Neuronal stem cell (in vitro differentiated cells): Measurements from ENCODE around the gene TRIM10.
A peak's percentile ranks its signal among the peaks of the same experiment; 100 is the strongest.
"Not testable (repeated sequence)": the region's sequence is repeated elsewhere in the genome, so short reads cannot be mapped to it uniquely, and the experiment has no call there.

Experiments used
- DNase-seq: peaks from one replicate; pipeline ENCODE4 v3.0.0-alpha.2; 2013; ENCODE audit warnings: low spot score
- H2AFZ ChIP-seq: one replicate; pipeline ENCODE4 v1.6.1; 2013; ENCODE audit warnings: mild to moderate bottlenecking, low read length, inconsistent platforms
- H2AK5ac ChIP-seq: 2 replicates; pipeline ENCODE4 v1.6.1; 2013; ENCODE audit warnings: low read depth, mild to moderate bottlenecking, inconsistent platforms, low read length, moderate library complexity, mixed read lengths
- H2BK120ac ChIP-seq: 2 replicates; pipeline ENCODE4 v1.6.1; 2013; ENCODE audit warnings: low read depth, mild to moderate bottlenecking, inconsistent platforms, low read length, moderate library complexity, mixed read lengths
- H2BK12ac ChIP-seq: one replicate; pipeline ENCODE4 v1.6.1; 2013; ENCODE audit warnings: low read length, inconsistent platforms
- H2BK15ac ChIP-seq: 2 replicates; pipeline ENCODE4 v1.6.1; 2013; ENCODE audit warnings: mild to moderate bottlenecking, low read length, inconsistent platforms, mixed read lengths
- H2BK5ac ChIP-seq: one replicate; pipeline ENCODE4 v1.6.1; 2013; ENCODE audit warnings: inconsistent platforms, mild to moderate bottlenecking, low read length, moderate library complexity
- H3K14ac ChIP-seq: one replicate; pipeline ENCODE4 v1.6.1; 2013; ENCODE audit warnings: low read length, inconsistent platforms
- H3K18ac ChIP-seq: 2 replicates; pipeline ENCODE4 v1.6.1; 2013; ENCODE audit warnings: low read length, inconsistent platforms
- H3K23ac ChIP-seq: 2 replicates; pipeline ENCODE4 v1.6.1; 2013; ENCODE audit warnings: low read depth, mild to moderate bottlenecking, mixed read lengths, low read length, inconsistent platforms; ENCODE audit not compliant: poor library complexity
- H3K27ac ChIP-seq: replicated peaks from 3 replicates; pipeline ENCODE4 v1.5.1; 2013; ENCODE audit warnings: low read length, inconsistent platforms
- H3K27me3 ChIP-seq, 3 experiments: 2 replicates each; pipeline ENCODE4 v1.6.1; 2013; ENCODE audit warnings: low read length in 3 of 3, mild to moderate bottlenecking in 2 of 3, inconsistent platforms in 1 of 3, low read depth in 1 of 3, mixed read lengths in 1 of 3, moderate library complexity in 1 of 3; ENCODE audit not compliant: control insufficient read depth in 3 of 3, insufficient read depth in 3 of 3
- H3K36me3 ChIP-seq, 2 donors: replicated peaks in 1 of 2; 2 replicates each; pipeline ENCODE4 v1.6.1; 2013; ENCODE audit warnings: low read length in 2 of 2; ENCODE audit not compliant: control insufficient read depth in 2 of 2, insufficient read depth in 2 of 2
- H3K4ac ChIP-seq: 2 replicates; pipeline ENCODE4 v1.6.1; 2013; ENCODE audit warnings: inconsistent platforms, mild to moderate bottlenecking, low read length, moderate library complexity
- H3K4me1 ChIP-seq, 2 donors: 1 replicate in 1 of 2; 2 replicates in 1 of 2; pipeline ENCODE4 v1.6.1; 2013; ENCODE audit warnings: low read length in 2 of 2, low read depth in 1 of 2; ENCODE audit not compliant: control insufficient read depth in 2 of 2, insufficient read depth in 1 of 2
- H3K4me2 ChIP-seq: one replicate; pipeline ENCODE4 v1.6.1; 2013; ENCODE audit warnings: mild to moderate bottlenecking, low read length, inconsistent platforms; ENCODE audit not compliant: insufficient read depth, poor library complexity, severe bottlenecking
- H3K4me3 ChIP-seq, 2 donors: 2 replicates each; pipeline ENCODE4 v1.5.1; 2013; ENCODE audit warnings: low read length in 2 of 2, mild to moderate bottlenecking in 2 of 2, inconsistent platforms in 1 of 2, moderate library complexity in 1 of 2
- H3K79me1 ChIP-seq: one replicate; pipeline ENCODE4 v1.6.1; 2013; ENCODE audit warnings: low read depth, mild to moderate bottlenecking, inconsistent platforms, low read length, moderate library complexity
- H3K9ac ChIP-seq: one replicate; pipeline ENCODE4 v1.6.1; 2013; ENCODE audit warnings: mild to moderate bottlenecking, low read depth, low read length, inconsistent platforms; ENCODE audit not compliant: poor library complexity
- H3K9me3 ChIP-seq, 2 donors: replicated peaks in 1 of 2; 2 replicates each; pipeline versions ENCODE3 to v1.6.1; 2013; ENCODE audit warnings: low read length in 2 of 2, mild to moderate bottlenecking in 2 of 2, inconsistent platforms in 1 of 2, low read depth in 1 of 2, mixed read lengths in 1 of 2, moderate library complexity in 1 of 2; ENCODE audit not compliant: control insufficient read depth in 2 of 2, insufficient read depth in 1 of 2
- H4K8ac ChIP-seq: one replicate; pipeline ENCODE4 v1.6.1; 2013; ENCODE audit warnings: low read depth, mild to moderate bottlenecking, inconsistent platforms, low read length, moderate library complexity
- H4K91ac ChIP-seq: one replicate; pipeline ENCODE4 v1.6.1; 2013; ENCODE audit warnings: low read length, low read depth, mild to moderate bottlenecking, inconsistent platforms; ENCODE audit not compliant: poor library complexity
- WGBS, 2 donors: extraction: QIAGEN DNeasy Blood & Tissue Kit; methylation state at CpG; one replicate each; pipeline ENCODE4 v1.1.7; 2013; ENCODE audit warnings: missing lambda C conversion rate in 2 of 2, mixed read lengths in 1 of 2; ENCODE audit not compliant: insufficient read length in 2 of 2, insufficient replicate concordance in 1 of 2; ENCODE audit errors: extremely low coverage in 2 of 2; 5-methylcytosine and 5-hydroxymethylcytosine counted together

Gene TRIM10

GRCh38 chr6:30165238-30165637 is 4.2 kb upstream of the TRIM10 start:
- H3K4me2 ChIP-seq, H3K27ac ChIP-seq, H2AK5ac ChIP-seq, H3K23ac ChIP-seq, DNase-seq, H3K18ac ChIP-seq, H2BK15ac ChIP-seq, H3K79me1 ChIP-seq, H3K14ac ChIP-seq, H2BK5ac ChIP-seq, H4K8ac ChIP-seq, H3K9me3 ChIP-seq, H3K4me3 ChIP-seq, H3K9ac ChIP-seq, H2BK120ac ChIP-seq, H2AFZ ChIP-seq, H2BK12ac ChIP-seq, H3K4ac ChIP-seq, H3K4me1 ChIP-seq, H4K91ac ChIP-seq, H3K36me3 ChIP-seq: not testable (repeated sequence)
- peaks cover 0 to 46% (median 2%) of the 10 kb centered on the region in 3 experiments for H3K27me3 ChIP-seq
- no CpG with 5 or more reads among the region's 1 CpG for WGBS, 2 donors

- Histone ChIP-seq H2BK5ac (no peak overlapping the region), H4K91ac (no peak overlapping the region), H2BK120ac (no peak overlapping the region), H2BK15ac (no peak overlapping the region), H2BK12ac (no peak overlapping the region), H3K36me3 (no peaks in the 10 kb centered on the region), H2AFZ (no peak overlapping the region), H3K4me2 (no peak overlapping the region), H3K4me1 (peaks cover 0 to 1% of the 10 kb centered on the region in 2 donors), H3K9ac (no peak overlapping the region), H3K4ac (no peak overlapping the region), H3K9me3 (no peaks in the 10 kb centered on the region), H2AK5ac (no peak overlapping the region), H3K14ac (no peak overlapping the region), H3K18ac (no peak overlapping the region), H3K27ac (no peak overlapping the region), H3K27me3 (peaks cover 0 to 48% (median 2%) of the 10 kb centered on the region in 3 experiments), H3K79me1 (no peaks in the 10 kb centered on the region), H3K23ac (no peak overlapping the region), H4K8ac (no peak overlapping the region), H3K4me3 (no peak overlapping the region)
- DNase-seq, result no peak
- no CpG with 5 or more reads among the region's 4 CpGs for WGBS, 2 donors
Observed at GRCh38 chr6:30164714-30165113, 3.7 kb upstream of the TRIM10 start.

- no peaks in the 10 kb centered on the region for H3K79me1 ChIP-seq
- H3K27me3 ChIP-seq, result peaks cover 0 to 49% (median 2%) of the 10 kb centered on the region in 3 experiments
- no peak for DNase-seq
- H3K9me3 ChIP-seq, result no peaks in the 10 kb centered on the region
- no peak overlapping the region for H2AK5ac ChIP-seq
- H3K27ac ChIP-seq, result no peak overlapping the region
- H4K8ac ChIP-seq, result no peak overlapping the region
- peaks cover 0 to 1% of the 10 kb centered on the region in 2 donors for H3K4me1 ChIP-seq
- H2BK15ac ChIP-seq, result no peak overlapping the region
- H3K4me3 ChIP-seq, result no peak overlapping the region
- no peaks in the 10 kb centered on the region for H3K36me3 ChIP-seq
- WGBS, 2 donors, result no CpG with 5 or more reads among the region's 16 CpGs
- peak overlapping the region; percentile 90 for H3K23ac ChIP-seq
- H2BK120ac ChIP-seq, result no peak overlapping the region
- H2AFZ ChIP-seq, result no peak overlapping the region
- H2BK12ac ChIP-seq, result no peak overlapping the region
- no peak overlapping the region for H3K4me2 ChIP-seq
- peak overlapping the region; percentile 63 for H3K14ac ChIP-seq
- H3K18ac ChIP-seq, result peak overlapping the region; percentile 41
- H2BK5ac ChIP-seq, result no peak overlapping the region
- H3K4ac ChIP-seq, result no peak overlapping the region
- H4K91ac ChIP-seq, result no peak overlapping the region
- no peak overlapping the region for H3K9ac ChIP-seq
Observed at GRCh38 chr6:30163918-30164654, 3.1 kb upstream of the TRIM10 start.

- Histone ChIP-seq H3K79me1 (no peaks in the 10 kb centered on the region), H3K4me3 (no peak within 1 kb of the TSS), H2BK120ac (no peak within 1 kb of the TSS), H2AFZ (no peak within 1 kb of the TSS), H3K4me2 (no peak within 1 kb of the TSS), H3K36me3 (no peaks in the 10 kb centered on the region), H3K9me3 (no peaks in the 10 kb centered on the region), H3K23ac (peak within 1 kb of the TSS; percentile 90), H4K8ac (no peak within 1 kb of the TSS), H4K91ac (no peak within 1 kb of the TSS), H3K27me3 (peaks cover 0 to 48% (median under 1%) of the 10 kb centered on the region in 3 experiments), H2BK12ac (no peak within 1 kb of the TSS), H2AK5ac (no peak within 1 kb of the TSS), H2BK15ac (no peak within 1 kb of the TSS), H3K4ac (no peak within 1 kb of the TSS), H3K14ac (peak within 1 kb of the TSS; percentile 63), H3K27ac (no peak within 1 kb of the TSS), H2BK5ac (no peak within 1 kb of the TSS), H3K9ac (no peak within 1 kb of the TSS), H3K4me1 (peaks cover 0 to 1% of the 10 kb centered on the region in 2 donors), H3K18ac (peak within 1 kb of the TSS; percentile 41)
- WGBS, 2 donors, result no CpG with 5 or more reads among the region's 31 CpGs
- DNase-seq, result no peak
Observed at GRCh38 chr6:30163090-30163917, 2.3 kb upstream of the TRIM10 start, which contains the start of gene TRIM15. Gene TRIM15, plus strand, starts transcription at chr6:30163546. Its CDS starts 139 bp downstream, at chr6:30163685.
